ENCODE results near the gene STON1. TPM values are rescaled to one million over a fixed set of nuclear protein-coding genes. Genes with fewer than 3 reads are reported as not detected.

The STON1 gene
- total RNA-seq, 1 experiment from 2014 or later: 5.5 TPM

DNA sequence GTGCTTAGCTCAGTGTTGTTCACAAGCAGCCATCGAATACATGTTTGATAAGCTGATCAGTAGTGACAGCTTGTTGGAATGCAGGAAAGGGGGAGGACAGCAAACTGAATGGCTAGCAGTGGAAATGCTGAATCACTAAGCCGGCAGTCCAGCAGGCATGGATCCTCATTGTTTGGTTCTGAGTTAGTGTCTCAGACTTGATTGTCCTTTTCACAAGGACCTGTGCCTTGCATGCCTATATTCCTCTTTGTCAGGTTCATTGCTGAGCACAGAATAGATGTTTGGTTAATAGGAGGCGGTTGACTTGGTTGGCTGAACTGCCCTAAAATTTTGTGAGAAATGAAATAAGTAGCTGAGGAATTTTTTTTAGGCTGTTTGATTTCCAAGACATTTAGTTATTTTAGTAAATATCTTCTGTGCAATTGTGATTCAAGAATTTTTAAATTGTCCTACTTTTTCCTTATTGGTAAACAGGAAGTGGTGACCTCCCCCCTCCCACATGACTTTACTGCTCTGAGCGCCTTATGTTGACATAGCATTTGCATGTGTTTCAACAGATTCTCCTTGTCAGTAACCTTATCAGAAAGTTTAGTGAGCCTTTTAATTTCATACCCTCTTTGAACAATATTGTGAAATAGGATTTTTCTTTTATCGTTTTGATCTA lies 21.4 kb upstream of the STON1 start:
- H4K20me1 ChIP-seq (ENCODE audit: control insufficient read depth, insufficient read depth, insufficient read length): no peaks in the 10 kb centered on the region

More for the DNA sequence above, 21.4 kb upstream of the STON1 start:
- H3K4me2 ChIP-seq (ENCODE audit: insufficient read depth, insufficient read length, low read length): peak overlapping the region; percentile 31
- TF ChIP-seq, protein P1, sequence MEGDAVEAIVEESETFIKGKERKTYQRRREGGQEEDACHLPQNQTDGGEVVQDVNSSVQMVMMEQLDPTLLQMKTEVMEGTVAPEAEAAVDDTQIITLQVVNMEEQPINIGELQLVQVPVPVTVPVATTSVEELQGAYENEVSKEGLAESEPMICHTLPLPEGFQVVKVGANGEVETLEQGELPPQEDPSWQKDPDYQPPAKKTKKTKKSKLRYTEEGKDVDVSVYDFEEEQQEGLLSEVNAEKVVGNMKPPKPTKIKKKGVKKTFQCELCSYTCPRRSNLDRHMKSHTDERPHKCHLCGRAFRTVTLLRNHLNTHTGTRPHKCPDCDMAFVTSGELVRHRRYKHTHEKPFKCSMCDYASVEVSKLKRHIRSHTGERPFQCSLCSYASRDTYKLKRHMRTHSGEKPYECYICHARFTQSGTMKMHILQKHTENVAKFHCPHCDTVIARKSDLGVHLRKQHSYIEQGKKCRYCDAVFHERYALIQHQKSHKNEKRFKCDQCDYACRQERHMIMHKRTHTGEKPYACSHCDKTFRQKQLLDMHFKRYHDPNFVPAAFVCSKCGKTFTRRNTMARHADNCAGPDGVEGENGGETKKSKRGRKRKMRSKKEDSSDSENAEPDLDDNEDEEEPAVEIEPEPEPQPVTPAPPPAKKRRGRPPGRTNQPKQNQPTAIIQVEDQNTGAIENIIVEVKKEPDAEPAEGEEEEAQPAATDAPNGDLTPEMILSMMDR (conservative IDR thresholded peaks at IDR 0.05): no peak
- peak; percentile 52 for DNase-seq
- no peak overlapping the region for H2BK20ac ChIP-seq (ENCODE audit: low read depth, low read length, poor library complexity, severe bottlenecking)
- H3K9me3 Mint-ChIP-seq: no peaks in the 10 kb centered on the region
- peaks cover 40% of the 10 kb centered on the region in 2 experiments for H3K4me1 Mint-ChIP-seq
- peak overlapping the region; percentile 100 for H3K27ac ChIP-seq (ENCODE audit: insufficient read length, low read depth, low read length)
- no peak overlapping the region for H3K23ac ChIP-seq (ENCODE audit: insufficient read length, low read depth, low read length)
- no peak overlapping the region for H4K8ac ChIP-seq (replicated peaks; ENCODE audit: insufficient read length, low read depth, low read length)
- no peak overlapping the region for H3K14ac ChIP-seq (ENCODE audit: insufficient read depth, low read length)
- peak overlapping the region; percentile 84 for H4K5ac ChIP-seq (ENCODE audit: insufficient read length, low read depth, low read length)
- H2AFZ ChIP-seq (ENCODE audit: low read length): no peak overlapping the region
- no peak overlapping the region; the same call in 1 of the 2 replicates for H3K4ac ChIP-seq (ENCODE audit: low read depth, low read length)
- H3K27me3 Mint-ChIP-seq (ENCODE audit: low read depth): no peaks in the 10 kb centered on the region
- H3K9ac ChIP-seq (ENCODE audit: extremely low read depth, insufficient read length, low read length): peak overlapping the region; percentile 74
- no peaks in the 10 kb centered on the region for H3K9me3 ChIP-seq (ENCODE audit: control insufficient read depth, low read depth, low read length)
- H3K4me1 ChIP-seq (ENCODE audit: insufficient read depth, low read length): peaks cover 2% of the 10 kb centered on the region; the same call in 1 of the 2 replicates
- no peak overlapping the region for H4K91ac ChIP-seq (ENCODE audit: insufficient read length, low read depth, low read length)
- peak overlapping the region; percentile 36 to 51; a peak in 4 of 5 replicates for H3K4me3 Mint-ChIP-seq
- no peak overlapping the region for H2BK15ac ChIP-seq (ENCODE audit: low read depth, low read length)
- no peaks in the 10 kb centered on the region for H3K79me2 ChIP-seq (ENCODE audit: insufficient read depth, low read length)
- H2BK120ac ChIP-seq (ENCODE audit: low read depth, low read length, poor library complexity, severe bottlenecking): no peak overlapping the region
- H3T11ph ChIP-seq (ENCODE audit: low read length): peak overlapping the region; percentile 56
- peak overlapping the region; percentile 92 for H2BK5ac ChIP-seq (ENCODE audit: insufficient read length, low read length)
- H2AK5ac ChIP-seq (ENCODE audit: insufficient read length, low read length): peak overlapping the region; percentile 36
- H3K18ac ChIP-seq (ENCODE audit: insufficient read length, low read depth, low read length): peak overlapping the region; percentile 88
- no peaks in the 10 kb centered on the region for H3K79me1 ChIP-seq (ENCODE audit: insufficient read depth, low read depth, low read length, poor library complexity, severe bottlenecking)
- H3K56ac ChIP-seq (ENCODE audit: insufficient read length, low read depth, low read length): peak overlapping the region; percentile 75
- no peaks in the 10 kb centered on the region for H3K27me3 ChIP-seq (ENCODE audit: insufficient read depth, low read length)
- no peak overlapping the region for H2BK12ac ChIP-seq (ENCODE audit: insufficient read length, low read depth, low read length)
- WGBS (ENCODE audit: extremely low coverage, insufficient read length, low lambda C conversion rate): no CpG with 5 or more reads among the region's 5 CpGs
- peaks cover 13 to 49% (median 34%) of the 10 kb centered on the region in 3 experiments; a peak in 6 of 7 replicates for H3K36me3 Mint-ChIP-seq (ENCODE audit: insufficient read depth in 1 of 3, low read depth in 3 of 3)
- H3K23me2 ChIP-seq (ENCODE audit: insufficient read length, low read depth, low read length, poor library complexity, severe bottlenecking): no peaks in the 10 kb centered on the region
- peak overlapping the region; percentile 97 to 99 (median 97) for H3K27ac Mint-ChIP-seq

All from H9 (cell line).